ENCODE data around the gene CREB5. TPM values are rescaled to one million over a fixed set of nuclear protein-coding genes. Genes with fewer than 3 reads are reported as not detected.

The CREB5 gene
- total RNA-seq, 2 donors from 2014 or later = 0.53 to 2.6 TPM

DNA sequence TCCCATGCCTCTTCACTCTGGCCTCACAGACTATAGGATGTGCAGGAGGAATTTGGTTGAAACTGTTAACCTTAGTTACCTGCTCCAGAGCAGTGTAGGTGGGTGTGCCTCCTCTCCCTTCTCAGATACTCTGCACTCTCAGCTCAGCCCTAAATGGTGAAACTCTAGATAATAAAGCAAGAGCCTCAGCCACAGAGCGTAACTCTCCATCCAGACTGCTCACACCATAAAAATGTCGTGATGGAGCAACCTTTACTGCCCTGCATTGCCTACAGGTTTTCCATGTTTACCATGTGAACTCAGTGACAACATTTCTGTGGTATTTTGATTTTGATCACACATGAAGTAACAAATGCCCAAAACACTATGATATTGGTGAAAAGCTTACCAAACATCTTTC is 227.7 kb downstream of the CREB5 start:
- Histone ChIP-seq H3K4me1 (ENCODE audit: control insufficient read depth, insufficient read depth, low read length) (no peaks in the 10 kb centered on the region), H3K36me3 (ENCODE audit: control insufficient read depth, insufficient read depth, low read length) (no peaks in the 10 kb centered on the region), H3K27ac (ENCODE audit: low read depth, low read length) (no peak overlapping the region), H3K27me3 (ENCODE audit: control insufficient read depth, insufficient read depth, low read length, poor library complexity, severe bottlenecking) (no peaks in the 10 kb centered on the region), H3K9me3 (ENCODE audit: control insufficient read depth, low read length) (no peaks in the 10 kb centered on the region), H3K9ac (ENCODE audit: extremely low read depth, low read length, poor library complexity, severe bottlenecking) (no peak overlapping the region), H3K4me3 (ENCODE audit: low read length) (no peak overlapping the region)
- Mint-ChIP-seq H3K36me3 (ENCODE audit: low read depth) (no peaks in the 10 kb centered on the region), H3K27me3 (ENCODE audit: insufficient read depth) (peaks cover 11% of the 10 kb centered on the region), H3K4me1 (peaks cover 10% of the 10 kb centered on the region), H3K27ac (no peak overlapping the region), H3K9me3 (no peaks in the 10 kb centered on the region), H3K4me3 (no peak overlapping the region)
- no peak for TF ChIP-seq CTCF (conservative IDR thresholded peaks at IDR 0.05)
- DNase-seq = no peak
- WGBS, 2 experiments (ENCODE audit: insufficient coverage in 1 of 2, insufficient read length in 1 of 2) = 91 to 100% methylated on average over 2 of the region's 2 CpGs

- H3K27ac Mint-ChIP-seq = no peak overlapping the region
- Histone ChIP-seq H3K4me3 (ENCODE audit: low read length) (no peak overlapping the region), H3K27me3 (ENCODE audit: control insufficient read depth, insufficient read depth, low read length, poor library complexity, severe bottlenecking) (no peaks in the 10 kb centered on the region), H3K36me3 (ENCODE audit: control insufficient read depth, insufficient read depth, low read length) (no peaks in the 10 kb centered on the region), H3K27ac (ENCODE audit: low read depth, low read length) (no peak overlapping the region), H3K4me1 (ENCODE audit: control insufficient read depth, insufficient read depth, low read length) (no peaks in the 10 kb centered on the region), H3K9me3 (ENCODE audit: control insufficient read depth, low read length) (no peaks in the 10 kb centered on the region), H3K9ac (ENCODE audit: extremely low read depth, low read length, poor library complexity, severe bottlenecking) (no peak overlapping the region)
- H3K4me1 Mint-ChIP-seq = peaks cover 10% of the 10 kb centered on the region
- 88 to 91% methylated on average over 10 to 11 of the region's 11 CpGs for WGBS, 2 experiments (ENCODE audit: insufficient coverage in 1 of 2, insufficient read length in 1 of 2)
- no peak overlapping the region for H3K4me3 Mint-ChIP-seq
- peaks cover 11% of the 10 kb centered on the region for H3K27me3 Mint-ChIP-seq (ENCODE audit: insufficient read depth)
- no peaks in the 10 kb centered on the region for H3K9me3 Mint-ChIP-seq
- no peak for DNase-seq
- no peaks in the 10 kb centered on the region for H3K36me3 Mint-ChIP-seq (ENCODE audit: low read depth)
- no peak for TF ChIP-seq CTCF (conservative IDR thresholded peaks at IDR 0.05)
These were observed 229.6 kb downstream of the CREB5 start for GRCh38 chr7:28641752-28642545.

GRCh38 chr7:28643188-28643569 is 230.9 kb downstream of the CREB5 start:
- Histone ChIP-seq H3K27me3 (ENCODE audit: control insufficient read depth, insufficient read depth, low read length, poor library complexity, severe bottlenecking) (no peaks in the 10 kb centered on the region), H3K9me3 (ENCODE audit: control insufficient read depth, low read length) (no peaks in the 10 kb centered on the region), H3K4me1 (ENCODE audit: control insufficient read depth, insufficient read depth, low read length) (no peaks in the 10 kb centered on the region), H3K4me3 (ENCODE audit: low read length) (no peak overlapping the region), H3K36me3 (ENCODE audit: control insufficient read depth, insufficient read depth, low read length) (no peaks in the 10 kb centered on the region), H3K27ac (ENCODE audit: low read depth, low read length) (no peak overlapping the region), H3K9ac (ENCODE audit: extremely low read depth, low read length, poor library complexity, severe bottlenecking) (no peak overlapping the region)
- Mint-ChIP-seq H3K4me3 (no peak overlapping the region), H3K27ac (no peak overlapping the region), H3K9me3 (no peaks in the 10 kb centered on the region), H3K4me1 (peaks cover 10% of the 10 kb centered on the region), H3K27me3 (ENCODE audit: insufficient read depth) (peaks cover 8% of the 10 kb centered on the region), H3K36me3 (ENCODE audit: low read depth) (no peaks in the 10 kb centered on the region)
- no peak for TF ChIP-seq CTCF (conservative IDR thresholded peaks at IDR 0.05)
- no peak for DNase-seq
- WGBS, 2 experiments (ENCODE audit: insufficient coverage in 1 of 2, insufficient read length in 1 of 2) = 100% methylated on average over 1 of the region's 1 CpG; no CpG with 5 or more reads in 1 of the 2 experiments
